NAMALWA (cell line): ENCODE measurements around the gene CNTN4.

ENCODE experiments used
- DNase-seq: peaks from one replicate; pipeline ENCODE4 v3.0.0-alpha.2; 2015; ENCODE audit warnings: low spot score

Gene CNTN4

GRCh38 chr3:2266606-2267005 is 167.9 kb downstream of the CNTN4 start:
- no peak for DNase-seq

DNA sequence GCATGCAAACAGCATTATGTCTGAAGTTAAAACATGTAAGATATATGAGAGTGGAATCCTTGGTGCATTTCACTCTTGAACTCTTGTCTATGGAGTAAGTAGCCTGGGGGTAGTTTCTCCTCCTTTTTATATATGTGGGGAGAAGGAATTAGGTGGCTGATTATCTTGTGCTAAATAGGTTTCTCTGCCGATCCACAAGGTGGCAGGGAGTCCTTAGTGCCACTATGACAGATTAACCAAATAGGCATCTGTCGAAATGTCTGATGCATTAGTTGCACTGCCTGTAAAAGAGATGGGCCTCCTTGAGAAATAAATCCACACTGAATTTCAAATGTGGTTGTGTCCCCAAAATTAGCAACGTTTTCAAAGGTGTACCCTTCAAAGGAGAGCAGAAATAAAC is 170.1 kb downstream of the CNTN4 start:
- no peak for DNase-seq

DNA sequence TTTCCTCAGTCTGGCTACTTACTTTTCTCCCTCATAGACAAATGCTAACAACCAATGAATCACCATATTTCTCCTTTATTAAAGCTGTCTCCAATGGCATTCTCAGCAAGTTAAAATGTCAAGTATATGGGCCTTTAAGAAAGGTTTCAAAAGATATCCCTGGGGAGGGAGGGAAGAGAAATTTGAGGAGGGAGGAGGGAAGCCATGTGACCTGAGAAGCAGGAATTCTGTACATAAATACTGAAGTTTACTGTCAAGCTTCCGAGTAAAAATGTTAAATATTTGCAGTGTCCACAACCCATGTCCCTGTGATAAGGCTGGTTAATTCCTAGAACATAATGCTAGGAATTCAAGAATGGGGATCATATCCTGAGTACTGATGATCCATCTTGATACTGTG is 175.9 kb downstream of the CNTN4 start:
- DNase-seq: no peak

- no peak for DNase-seq
These were observed 185.2 kb downstream of the CNTN4 start for GRCh38 chr3:2283818-2284217.

- no peak for DNase-seq
These were observed 202.3 kb downstream of the CNTN4 start for GRCh38 chr3:2300938-2301337.

DNA sequence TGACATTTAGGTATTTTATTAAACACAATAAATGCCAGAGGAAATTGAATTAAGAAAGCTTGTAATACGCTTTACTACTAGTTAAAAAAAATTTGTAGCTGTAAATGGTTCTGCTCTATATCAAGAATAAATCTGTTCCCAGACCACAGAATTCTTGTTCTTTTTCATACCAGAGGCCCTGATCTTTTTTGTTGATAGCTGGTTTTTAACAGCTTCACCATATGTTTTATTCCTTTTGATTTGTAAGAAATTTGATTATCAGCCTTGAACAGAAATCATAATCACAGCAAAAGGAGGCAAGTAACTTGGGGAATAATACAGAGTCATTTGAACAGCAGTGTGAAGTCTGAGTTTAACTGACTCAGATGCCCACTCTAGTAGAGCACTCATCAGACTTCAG is 202.7 kb downstream of the CNTN4 start:
- DNase-seq: no peak

- DNase-seq: peak; percentile 3
These were observed 204.9 kb downstream of the CNTN4 start for GRCh38 chr3:2303566-2303965.

GRCh38 chr3:2311022-2311421 is 212.4 kb downstream of the CNTN4 start:
- DNase-seq: no peak

GRCh38 chr3:2317521-2317920 is 218.9 kb downstream of the CNTN4 start:
- DNase-seq: no peak

GRCh38 chr3:2334921-2335320 is 236.3 kb downstream of the CNTN4 start:
- no peak for DNase-seq

DNA sequence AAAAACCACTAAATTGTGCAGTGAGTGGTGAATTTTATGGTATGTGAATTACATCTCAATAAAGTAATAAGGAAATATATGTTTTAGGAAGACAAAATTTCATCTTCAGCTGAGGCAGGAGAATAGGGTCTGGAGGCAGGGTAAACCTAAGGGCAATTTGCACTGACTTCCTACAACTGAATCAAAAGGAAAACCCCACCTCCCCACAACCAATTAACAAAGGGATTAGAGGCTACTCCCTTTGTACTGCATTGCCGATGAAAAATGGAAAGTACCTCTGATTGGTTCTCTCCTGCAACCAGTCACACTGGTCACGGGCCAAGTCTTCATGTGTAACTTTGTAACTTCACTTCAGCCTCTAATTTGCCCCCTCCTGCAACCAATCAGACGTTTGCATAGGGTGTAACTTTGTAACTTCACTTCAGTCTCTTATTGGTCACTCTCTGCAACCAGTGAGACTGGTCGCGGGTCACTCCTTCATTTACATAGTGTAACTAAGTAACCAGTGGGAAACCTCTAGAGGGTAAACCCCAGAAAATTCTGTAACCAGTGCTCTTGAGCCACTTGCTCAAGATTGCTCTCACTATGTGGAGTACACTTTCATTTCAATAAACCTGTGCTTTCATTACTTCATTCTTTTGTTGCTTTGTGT is 244.5 kb downstream of the CNTN4 start:
- peak; percentile 2 for DNase-seq

GRCh38 chr3:2352134-2352762 is 253.6 kb downstream of the CNTN4 start:
- DNase-seq: no peak

- DNase-seq: no peak
These were observed 256.0 kb downstream of the CNTN4 start for GRCh38 chr3:2354702-2355101.

- no peak for DNase-seq
These were observed 257.8 kb downstream of the CNTN4 start for GRCh38 chr3:2356298-2356950.

DNA sequence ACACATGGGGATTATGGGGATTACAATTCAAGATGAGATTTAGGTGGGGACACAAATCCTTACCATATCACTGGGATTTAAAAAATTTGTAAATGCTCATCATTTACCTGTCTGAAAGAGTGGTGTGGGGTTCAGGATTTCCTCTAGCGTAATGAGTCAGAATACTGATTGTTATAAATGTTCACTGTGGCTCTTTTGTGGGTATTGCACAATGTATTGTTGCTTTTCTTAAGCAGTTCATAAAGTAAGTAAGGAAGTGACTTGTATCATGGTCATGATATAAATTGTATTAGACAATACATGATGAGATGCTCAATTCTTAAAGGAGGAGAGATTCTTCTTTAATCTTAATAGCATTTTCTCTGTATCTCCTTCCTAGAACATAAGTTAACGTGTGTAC is 262.1 kb downstream of the CNTN4 start:
- DNase-seq: no peak

DNA sequence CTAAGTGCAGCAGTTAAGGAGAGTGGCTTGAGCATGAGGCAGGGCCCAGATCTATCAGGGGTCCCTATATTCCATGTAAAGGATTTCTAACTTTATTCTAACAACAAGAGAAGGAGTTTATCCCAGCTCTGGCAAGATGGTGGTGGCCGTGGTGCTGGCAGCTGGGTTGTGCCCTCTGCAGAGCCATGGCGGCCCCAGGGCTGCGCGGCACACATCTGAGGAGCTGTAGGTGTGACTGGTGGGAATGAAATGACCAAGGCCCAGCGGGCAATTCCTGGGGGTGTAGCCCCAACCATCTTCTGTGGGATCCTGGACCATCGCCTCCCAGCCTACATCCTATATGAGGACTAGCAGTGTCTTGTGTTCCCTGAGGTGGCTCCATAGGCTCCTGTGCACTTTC is 263.5 kb downstream of the CNTN4 start:
- no peak for DNase-seq

- no peak for DNase-seq
These were observed 265.2 kb downstream of the CNTN4 start for GRCh38 chr3:2363854-2364253.

GRCh38 chr3:2370317-2370716 is 271.7 kb downstream of the CNTN4 start:
- no peak for DNase-seq

DNA sequence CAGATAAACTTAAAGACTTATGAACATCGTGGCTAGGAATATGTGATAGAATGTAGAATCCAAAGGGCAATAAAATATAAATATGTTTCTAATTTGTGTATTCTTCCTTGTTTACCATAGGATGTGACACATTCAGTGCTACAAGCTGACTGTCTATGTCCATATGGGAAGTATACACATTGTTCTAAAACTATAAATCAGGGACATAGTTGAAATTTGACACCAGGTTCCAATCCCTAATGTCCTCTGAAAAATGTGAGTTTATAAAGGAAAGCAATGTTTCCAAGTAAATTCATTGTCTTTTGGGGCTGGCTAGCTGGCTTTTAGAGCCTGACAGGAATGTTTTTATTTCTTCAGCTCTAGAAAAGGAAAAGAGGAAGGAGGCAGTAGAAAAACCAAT is 273.6 kb downstream of the CNTN4 start:
- DNase-seq: no peak

- no peak for DNase-seq
These were observed 276.7 kb downstream of the CNTN4 start for GRCh38 chr3:2375376-2375775.

GRCh38 chr3:2377281-2377680 is 278.6 kb downstream of the CNTN4 start:
- no peak for DNase-seq

GRCh38 chr3:2390926-2391532 is 292.4 kb downstream of the CNTN4 start:
- no peak for DNase-seq

- no peak for DNase-seq
These were observed 293.2 kb downstream of the CNTN4 start for GRCh38 chr3:2391896-2392295.
